Astrocyte of the cerebellum (primary cell): ENCODE results near the gene TRNT1.

Experiments used
- DNase-seq: peaks from one replicate; pipeline ENCODE4 v3.0.0-alpha.2; 2011; ENCODE audit warnings: low read depth
- H3K4me3 ChIP-seq: 2 replicates; pipeline ENCODE4 v1.5.1; 2011; ENCODE audit warnings: mild to moderate bottlenecking, low read depth, low read length, moderate library complexity
- in situ Hi-C: cut with HindIII; loops from 2 replicates; pipeline ENCODE4 v1.10.0; 2017; ENCODE audit warnings: low sequenced_read_pairs
- TF ChIP-seq, protein P1 (sequence below): IDR thresholded peaks from 2 replicates; pipeline ENCODE4 v1.5.1; 2012; ENCODE audit warnings: low read length, low read depth, moderate library complexity, mild to moderate bottlenecking; ENCODE audit errors: missing control alignments

The TRNT1 gene

DNA sequence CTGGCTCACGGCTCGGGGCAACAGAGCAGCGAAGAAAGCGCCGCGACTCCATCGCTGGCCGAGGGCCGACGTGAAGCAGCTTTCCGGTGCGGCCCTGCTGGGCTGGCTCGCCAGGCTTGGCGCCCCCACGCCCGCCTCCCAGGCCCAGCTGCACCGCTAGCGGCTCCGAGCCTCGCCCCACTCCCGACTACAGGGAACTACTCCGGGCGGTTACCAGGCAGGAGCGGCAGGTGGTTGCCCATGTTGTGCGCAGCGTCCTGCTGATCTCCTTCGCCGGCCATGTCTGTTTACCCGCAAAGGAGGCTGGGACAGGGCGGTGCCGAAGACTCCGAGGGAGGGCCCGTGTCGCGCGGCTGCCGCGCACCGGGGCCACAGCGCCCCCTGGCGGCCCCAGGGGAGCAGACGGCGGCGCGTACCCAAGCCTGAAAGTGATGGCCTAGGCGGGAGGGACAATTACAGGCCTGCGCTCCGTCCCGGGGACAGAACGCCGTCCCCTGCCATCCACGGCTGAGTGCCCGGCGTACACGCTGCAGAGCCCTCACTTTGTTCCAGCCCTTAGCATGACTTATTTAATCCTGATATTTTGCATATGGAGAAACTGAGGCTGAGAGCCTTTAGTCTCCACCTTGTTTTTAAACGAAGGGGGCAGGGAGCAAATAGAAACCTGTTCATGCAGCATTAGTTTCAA lies 52.8 kb downstream of the TRNT1 start, which contains the start of gene CRBN:
Gene CRBN, minus strand, starts transcription at position 285 of the 688 bp plus-strand sequence. Its CDS starts 4 bp downstream, at position 281.
- in situ Hi-C loops = no loop called here
- peak; percentile 54 for DNase-seq
- TF ChIP-seq, protein P1, sequence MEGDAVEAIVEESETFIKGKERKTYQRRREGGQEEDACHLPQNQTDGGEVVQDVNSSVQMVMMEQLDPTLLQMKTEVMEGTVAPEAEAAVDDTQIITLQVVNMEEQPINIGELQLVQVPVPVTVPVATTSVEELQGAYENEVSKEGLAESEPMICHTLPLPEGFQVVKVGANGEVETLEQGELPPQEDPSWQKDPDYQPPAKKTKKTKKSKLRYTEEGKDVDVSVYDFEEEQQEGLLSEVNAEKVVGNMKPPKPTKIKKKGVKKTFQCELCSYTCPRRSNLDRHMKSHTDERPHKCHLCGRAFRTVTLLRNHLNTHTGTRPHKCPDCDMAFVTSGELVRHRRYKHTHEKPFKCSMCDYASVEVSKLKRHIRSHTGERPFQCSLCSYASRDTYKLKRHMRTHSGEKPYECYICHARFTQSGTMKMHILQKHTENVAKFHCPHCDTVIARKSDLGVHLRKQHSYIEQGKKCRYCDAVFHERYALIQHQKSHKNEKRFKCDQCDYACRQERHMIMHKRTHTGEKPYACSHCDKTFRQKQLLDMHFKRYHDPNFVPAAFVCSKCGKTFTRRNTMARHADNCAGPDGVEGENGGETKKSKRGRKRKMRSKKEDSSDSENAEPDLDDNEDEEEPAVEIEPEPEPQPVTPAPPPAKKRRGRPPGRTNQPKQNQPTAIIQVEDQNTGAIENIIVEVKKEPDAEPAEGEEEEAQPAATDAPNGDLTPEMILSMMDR = peak; percentile 99
- H3K4me3 ChIP-seq = peak within 1 kb of the TSS; percentile 85

DNA sequence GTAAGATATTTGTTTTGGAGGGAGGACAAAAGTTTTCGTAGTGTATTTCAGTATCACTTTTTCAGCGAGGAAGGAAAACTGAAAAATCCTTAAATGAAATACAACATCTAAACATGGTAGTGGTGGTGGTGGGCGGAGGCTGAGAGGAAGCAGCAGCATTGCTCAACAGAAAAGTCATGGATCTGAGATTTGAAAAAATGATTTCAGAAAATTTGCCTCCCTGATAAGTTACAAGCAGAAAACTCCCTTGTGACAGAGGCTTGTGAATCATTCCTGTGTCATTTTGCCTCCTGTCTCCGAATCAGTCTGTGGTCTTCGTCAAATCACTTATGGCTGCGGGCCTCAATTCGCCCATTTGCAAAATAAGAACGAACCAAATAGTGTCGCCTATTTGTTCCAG lies 53.7 kb downstream of the TRNT1 start:
- H3K4me3 ChIP-seq = no peak overlapping the region
- DNase-seq = no peak
- TF ChIP-seq, protein P1 = no peak
- in situ Hi-C loops = no loop called here

DNA sequence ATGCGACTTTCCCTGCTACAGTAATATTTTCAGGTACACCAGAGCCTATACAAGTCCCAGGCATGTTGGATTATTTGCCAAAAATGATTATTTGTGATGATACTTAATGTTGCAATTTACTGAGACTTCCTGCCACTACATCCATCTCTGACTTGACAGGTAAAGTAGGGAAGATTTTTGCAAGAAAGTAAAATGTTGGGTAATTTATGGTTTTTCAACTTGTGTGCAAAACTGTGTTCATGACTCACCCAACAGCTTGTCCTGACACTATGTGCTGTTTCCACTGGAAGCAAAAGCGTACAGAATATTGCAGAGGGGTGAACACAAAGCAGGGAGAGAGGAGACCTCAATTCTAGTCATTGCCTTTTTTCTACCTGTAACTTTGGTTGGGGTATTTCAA lies 58.1 kb downstream of the TRNT1 start:
- DNase-seq = no peak
- H3K4me3 ChIP-seq = no peak overlapping the region
- TF ChIP-seq, protein P1 = no peak
- in situ Hi-C loops = no loop called here

DNA sequence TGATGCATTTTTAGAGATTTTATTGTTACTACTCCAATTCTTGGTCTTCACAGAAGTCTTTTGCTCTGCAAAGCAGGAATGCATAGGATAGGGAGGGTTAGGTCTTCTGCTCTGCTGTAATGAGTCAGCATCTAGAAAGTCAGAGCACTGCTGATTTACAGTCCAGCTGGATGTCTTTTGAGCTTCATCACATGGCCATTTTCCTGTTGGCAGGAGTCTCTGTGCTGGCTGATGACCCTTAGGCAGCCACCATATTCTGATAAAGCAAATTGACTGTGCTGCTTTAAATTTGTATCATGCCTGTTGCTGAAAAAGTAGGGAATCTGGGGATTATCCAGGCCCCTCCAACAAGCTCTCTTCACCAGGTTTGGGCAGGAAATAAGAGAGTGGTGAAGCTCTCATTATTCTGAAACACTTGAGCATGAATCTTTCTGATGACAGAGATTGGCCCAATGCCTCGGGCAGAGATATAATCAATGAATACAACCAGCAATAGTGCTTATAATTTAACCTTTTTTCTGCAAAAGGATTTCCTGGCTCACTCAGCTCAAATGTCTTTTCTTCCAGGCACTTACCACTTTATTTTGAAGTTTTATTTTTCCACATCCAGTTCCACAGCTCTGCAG lies 62.5 kb downstream of the TRNT1 start:
- DNase-seq = no peak
- in situ Hi-C loops = no loop called here
- TF ChIP-seq, protein P1 = no peak
- H3K4me3 ChIP-seq = no peak overlapping the region

DNA sequence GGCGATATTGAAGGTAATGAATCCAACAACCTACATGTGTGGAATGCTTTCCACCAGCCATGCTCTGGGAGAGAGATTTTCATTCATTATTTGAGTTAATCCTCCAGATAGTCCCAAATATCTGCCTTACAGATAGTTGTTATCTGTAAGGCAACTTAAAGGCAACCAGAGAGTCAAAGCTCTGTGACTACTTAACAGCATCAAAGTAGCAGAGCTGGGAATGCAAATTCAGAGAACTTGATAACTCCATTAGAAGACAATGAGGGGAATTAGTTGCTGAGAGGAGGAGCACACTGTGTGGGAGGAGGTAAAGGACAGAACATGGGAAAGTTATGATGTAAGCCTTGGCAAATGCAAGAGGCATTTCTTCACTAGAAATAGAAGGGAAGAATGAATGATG lies 63.2 kb downstream of the TRNT1 start:
- no peak overlapping the region for H3K4me3 ChIP-seq
- TF ChIP-seq, protein P1 = no peak
- no peak for DNase-seq
- in situ Hi-C loops = no loop called here

DNA sequence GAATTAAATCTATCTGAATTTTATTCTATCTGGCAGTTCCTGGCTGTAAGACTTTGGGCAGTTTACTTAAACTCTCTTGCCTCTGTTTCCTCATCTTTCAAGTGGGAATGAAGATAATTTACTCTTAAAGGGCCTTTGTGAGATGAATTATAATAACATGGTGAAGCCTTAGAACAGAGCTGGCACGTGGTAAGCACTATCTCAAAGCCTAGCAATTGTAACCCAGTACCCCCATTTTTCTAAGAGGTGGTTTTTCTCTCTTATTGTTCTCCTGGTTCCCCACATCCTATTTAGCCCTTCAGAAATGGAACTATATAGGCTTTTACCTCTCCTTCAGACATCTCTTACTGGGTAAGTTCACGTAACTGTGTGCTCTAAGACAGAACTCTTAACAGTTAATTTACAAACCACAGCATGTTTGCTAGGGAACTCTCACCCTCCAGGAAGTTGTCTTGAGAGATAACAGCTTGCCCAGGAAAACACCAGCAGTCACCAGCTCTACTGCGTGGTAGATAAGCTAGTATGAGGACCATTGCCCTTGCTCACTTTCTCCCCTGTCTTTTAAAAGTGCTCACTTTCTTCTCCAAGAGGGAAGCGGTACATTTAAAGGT lies 65.0 kb downstream of the TRNT1 start:
- no peak overlapping the region for H3K4me3 ChIP-seq
- DNase-seq = no peak
- in situ Hi-C loops = no loop called here
- TF ChIP-seq, protein P1 = no peak
